ENCODE results near the gene NEUROD4.
"Not testable (repeated sequence)": the region's sequence is repeated elsewhere in the genome, so short reads cannot be mapped to it uniquely, and the experiment has no call there.

NEUROD4 gene, protein sequence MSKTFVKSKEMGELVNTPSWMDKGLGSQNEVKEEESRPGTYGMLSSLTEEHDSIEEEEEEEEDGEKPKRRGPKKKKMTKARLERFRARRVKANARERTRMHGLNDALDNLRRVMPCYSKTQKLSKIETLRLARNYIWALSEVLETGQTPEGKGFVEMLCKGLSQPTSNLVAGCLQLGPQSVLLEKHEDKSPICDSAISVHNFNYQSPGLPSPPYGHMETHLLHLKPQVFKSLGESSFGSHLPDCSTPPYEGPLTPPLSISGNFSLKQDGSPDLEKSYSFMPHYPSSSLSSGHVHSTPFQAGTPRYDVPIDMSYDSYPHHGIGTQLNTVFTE

DNA sequence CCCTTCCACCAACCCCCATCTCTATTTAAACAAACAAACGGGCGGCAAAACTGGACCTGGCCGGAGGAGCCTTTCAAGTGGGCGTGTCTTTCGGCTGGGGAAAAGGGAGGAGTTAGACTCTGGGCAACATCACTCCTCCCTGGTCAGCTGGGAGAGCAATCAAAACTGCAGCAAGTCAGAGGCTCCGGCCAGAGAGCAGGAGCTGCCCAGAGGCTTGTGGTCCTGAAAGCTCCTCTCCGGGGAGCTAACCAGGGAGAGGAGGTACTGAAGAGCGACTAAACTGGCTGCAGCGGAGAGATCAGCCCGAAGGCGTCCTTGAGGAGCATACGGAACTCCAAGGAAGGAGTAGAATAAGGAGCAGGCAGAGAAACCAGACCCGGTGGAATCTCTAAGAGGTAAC is at the start of gene NEUROD4:
Gene NEUROD4, plus strand, starts transcription at position 191 of the 400 bp plus-strand sequence. CDS start 6,466 bp downstream, outside the sequence.
- no peak for DNase-seq (ENCODE audit: low read depth in 3 of 3, low spot score in 1 of 3)

DNA sequence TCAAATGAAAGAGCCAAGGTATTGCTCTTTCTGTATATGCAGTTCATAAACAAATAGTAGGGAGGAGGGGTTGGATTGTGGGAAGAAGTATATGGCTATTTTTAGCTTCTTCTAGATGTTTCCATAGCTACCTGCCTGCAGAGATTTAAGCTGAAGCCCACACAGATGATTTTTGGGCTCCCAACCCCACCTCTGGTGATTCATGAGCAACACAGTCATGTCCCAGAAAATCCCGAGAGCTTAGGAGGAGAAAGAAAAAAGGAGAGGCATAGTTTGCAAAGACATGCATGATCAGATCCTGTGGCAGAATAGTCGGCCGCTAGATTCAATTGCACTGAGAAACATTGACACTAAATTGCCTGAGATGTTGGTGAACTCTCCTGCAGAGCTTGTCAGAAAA is 49.0 kb upstream of the NEUROD4 start:
- no peak for DNase-seq (ENCODE audit: low read depth in 3 of 3, low spot score in 1 of 3)

DNA sequence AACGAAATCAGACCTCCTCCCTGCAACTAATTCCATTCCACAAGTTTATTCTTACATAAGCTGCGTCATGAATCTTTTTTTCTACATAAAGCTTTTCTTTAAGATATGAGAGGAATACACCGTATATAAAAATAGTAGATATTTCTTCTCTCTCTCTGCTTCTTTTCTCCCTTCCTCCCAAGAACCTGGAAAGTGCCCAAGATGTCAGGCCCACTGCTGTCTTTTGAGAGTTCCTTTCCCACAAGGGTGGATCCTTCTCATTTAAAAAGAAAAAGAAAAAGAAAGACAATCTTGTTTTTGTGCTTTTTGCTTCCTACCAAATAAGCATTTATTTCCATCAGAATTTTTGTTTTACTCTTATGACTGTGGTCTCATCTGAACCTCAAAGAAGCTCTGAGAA is 46.2 kb upstream of the NEUROD4 start:
- no peak for DNase-seq (ENCODE audit: low read depth in 3 of 3, low spot score in 1 of 3)

DNA sequence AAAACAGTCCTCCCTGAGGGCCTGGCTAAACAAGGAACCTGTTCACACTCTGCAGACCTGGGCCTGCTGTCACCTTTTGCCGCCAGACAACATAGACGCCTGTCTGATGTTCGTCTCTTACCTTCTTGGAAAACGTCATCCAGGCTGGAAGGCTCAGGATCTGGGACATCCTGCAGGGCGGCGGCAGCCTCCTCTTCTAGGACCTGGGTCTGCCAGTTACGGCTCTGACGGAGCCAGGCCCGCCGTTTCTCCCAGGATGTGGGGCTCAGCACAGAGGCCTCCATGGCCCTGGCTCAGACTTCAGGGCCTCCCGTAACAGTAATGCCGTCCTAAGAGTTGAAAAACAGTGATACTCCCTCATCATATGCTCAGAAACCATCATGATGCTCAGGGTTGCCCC is 45.5 kb upstream of the NEUROD4 start:
- DNase-seq (ENCODE audit: low read depth in 3 of 3, low spot score in 1 of 3), result no peak

DNA sequence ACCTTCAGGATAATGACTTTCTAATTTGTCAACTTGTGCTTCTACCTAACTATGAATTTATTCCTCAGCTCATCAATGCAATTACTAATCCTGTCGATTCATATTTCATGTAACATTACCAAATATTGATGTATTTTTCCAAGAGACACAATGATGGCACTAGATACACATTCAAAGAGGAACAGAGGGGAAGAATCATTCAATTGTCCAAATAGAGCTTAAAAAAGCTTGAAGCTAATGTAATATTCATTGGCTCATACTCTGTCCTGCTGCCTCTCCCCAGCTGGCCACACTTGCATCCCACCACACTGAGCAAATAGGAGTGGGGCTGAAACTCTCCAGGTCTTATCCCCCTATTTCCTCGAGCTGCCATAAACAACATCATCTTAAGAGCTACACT is 44.5 kb upstream of the NEUROD4 start:
- no peak for DNase-seq (ENCODE audit: low read depth in 3 of 3, low spot score in 1 of 3)

DNA sequence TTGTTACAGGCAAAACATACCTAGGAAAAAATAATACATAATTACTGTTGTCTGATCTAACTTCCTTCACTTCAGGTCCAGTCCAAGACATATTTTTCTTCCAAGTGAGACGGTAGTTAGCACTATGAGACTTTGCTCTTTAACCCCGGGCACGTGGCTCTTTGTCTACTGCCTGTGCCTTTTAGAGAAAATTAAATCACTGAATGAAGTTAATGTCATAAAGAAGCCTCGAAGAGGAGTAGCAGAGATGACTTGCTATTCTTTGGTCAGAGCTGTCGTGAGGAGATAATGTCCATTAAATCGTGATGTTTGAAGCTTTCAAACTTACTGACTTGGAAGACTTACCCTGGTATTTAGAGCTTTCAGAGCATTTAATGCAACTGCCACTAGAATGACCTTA is 43.9 kb upstream of the NEUROD4 start:
- no peak for DNase-seq (ENCODE audit: low read depth in 3 of 3, low spot score in 1 of 3)

DNA sequence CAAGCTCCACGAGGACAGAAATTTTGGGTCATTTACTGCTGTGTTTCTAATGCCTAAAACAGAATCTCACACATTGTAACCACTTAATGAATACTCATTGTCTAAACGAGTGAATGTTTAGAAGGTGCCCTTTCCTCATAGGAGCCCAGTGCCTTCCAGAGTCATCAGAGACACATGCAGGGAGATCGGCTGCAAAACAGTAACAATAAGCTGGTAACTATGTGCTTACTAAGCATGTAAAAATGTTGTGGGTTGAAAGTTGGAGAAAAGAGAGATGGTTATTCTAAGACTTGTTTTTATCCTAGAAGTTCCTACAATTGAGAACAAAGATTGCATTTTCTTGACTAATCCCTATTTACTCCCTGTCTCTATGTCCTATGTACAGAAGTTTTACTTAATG is 42.6 kb upstream of the NEUROD4 start:
- DNase-seq (ENCODE audit: low read depth in 3 of 3, low spot score in 1 of 3), result no peak

DNA sequence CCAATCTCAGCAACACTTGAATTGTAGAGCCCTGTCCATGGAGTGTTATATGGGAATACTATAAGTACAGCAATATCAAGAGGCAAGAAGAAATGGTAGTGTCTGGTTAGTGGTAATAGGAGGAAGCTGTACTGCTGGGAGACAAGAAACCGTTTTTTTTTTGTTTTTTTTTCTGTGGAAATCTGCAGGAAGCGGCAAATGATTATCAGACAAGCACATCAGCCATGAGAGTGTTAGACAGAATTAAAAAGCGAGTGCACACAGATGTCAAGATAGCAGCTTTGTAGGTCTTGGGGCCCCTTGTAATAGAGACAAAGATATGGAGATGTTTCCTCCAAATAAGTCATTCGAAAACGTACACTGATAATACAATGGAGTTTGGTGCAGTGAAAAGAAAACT is 41.9 kb upstream of the NEUROD4 start:
- DNase-seq (ENCODE audit: low read depth in 3 of 3, low spot score in 1 of 3), result no peak

DNA sequence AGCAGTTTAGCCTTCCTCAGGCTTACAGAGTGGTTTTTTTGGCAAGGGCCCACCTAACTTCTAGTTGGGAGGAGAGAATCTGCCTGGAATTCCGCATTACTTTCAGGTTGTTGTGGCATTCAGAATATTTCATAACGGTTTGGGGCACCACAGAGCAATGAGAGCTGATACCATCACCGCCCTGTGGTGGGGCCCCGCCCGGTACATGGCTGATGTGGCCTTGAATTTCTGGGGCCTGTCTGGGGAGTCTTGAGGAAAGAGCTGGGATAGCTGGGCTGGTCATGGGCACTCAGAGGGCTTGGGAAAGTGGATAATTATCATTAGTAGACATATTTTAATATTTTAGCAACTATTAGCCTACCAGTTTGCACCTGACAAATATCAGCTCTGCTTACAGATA is 39.4 kb upstream of the NEUROD4 start:
- no peak for DNase-seq (ENCODE audit: low read depth in 3 of 3, low spot score in 1 of 3)

DNA sequence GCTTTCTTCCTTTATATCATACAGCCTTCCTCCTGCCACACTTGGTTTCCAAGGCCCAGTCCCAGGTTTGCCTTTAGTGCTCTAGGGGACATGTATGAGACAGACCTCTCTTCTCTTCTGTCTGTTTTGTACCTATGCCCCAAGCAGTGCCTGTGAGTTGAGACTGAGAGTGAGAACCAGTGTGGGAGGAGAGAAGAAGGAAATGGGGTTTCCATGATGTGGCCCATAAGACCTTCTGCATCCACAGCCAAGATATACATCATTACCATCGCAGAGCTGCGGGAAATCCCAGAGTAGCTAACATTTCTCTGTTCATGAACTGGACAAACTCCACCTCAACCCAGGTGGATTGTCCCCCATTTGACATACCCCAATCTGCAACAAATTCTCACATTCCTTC is 38.0 kb upstream of the NEUROD4 start:
- no peak for DNase-seq (ENCODE audit: low read depth in 3 of 3, low spot score in 1 of 3)

DNA sequence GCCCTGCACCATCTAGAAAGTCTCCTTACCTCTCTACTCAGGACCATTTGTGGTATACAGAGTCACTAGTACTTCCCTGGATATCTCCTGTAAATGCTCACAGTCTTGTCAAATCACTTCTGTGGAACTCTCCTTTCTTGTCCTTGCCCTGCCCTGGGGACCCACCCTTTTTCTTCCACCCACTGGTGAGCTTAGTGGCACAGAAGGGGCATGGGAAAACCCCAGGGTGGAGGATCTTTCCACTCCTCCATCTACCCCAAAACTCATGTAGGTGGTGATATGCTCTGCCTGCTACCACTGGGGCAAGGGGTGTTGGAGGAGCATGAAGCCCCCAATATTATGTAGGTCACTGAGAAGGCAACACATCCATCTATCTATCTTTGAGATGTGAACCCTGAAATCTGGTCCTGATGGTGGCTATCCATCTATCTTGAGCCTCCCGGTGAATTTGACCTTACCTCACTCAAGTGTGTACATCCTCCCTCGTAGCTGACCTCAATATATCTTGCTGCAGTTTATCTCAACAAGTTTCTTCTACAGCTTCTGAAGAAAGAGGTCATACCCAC is 36.2 kb upstream of the NEUROD4 start:
- no peak for DNase-seq (ENCODE audit: low read depth in 3 of 3, low spot score in 1 of 3)

DNA sequence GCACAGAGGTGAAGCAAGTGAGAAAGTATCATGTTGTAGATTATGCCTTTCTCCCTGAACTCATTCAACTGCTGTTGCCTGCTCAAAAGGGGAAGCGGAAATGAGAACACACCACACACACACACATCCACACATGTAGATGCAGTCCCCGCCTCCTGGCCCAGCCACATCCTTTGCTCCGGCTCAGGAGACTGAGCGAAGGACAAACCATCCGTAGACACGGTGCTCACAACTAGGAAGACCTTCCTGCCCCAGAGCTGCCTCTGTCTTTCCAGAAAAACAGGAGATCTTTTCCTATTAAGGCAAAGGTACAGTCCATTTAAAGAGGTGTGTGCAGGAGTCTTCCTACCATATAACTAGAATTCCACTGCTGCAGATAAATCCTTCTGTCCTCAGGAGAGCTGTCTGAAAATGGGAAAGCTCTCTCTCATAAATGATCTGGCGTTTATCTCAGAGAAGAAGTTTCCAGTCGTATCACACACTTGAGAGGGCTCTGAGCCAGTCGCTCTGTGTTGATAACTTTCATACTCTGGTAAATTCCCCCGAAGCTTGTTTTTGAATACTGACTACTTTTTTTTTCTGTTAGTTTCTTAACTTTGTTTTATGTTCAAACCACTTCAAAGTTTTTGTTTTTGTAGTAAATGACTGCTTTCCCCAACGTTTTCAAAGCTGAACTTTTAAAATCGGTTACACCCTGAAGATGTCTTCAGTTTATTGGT is 35.0 kb upstream of the NEUROD4 start, which contains the start of gene TESPA1:
Gene TESPA1, minus strand, starts transcription at position 105 of the 719 bp plus-strand sequence. CDS start 10,200 bp downstream, outside the sequence.
- DNase-seq (ENCODE audit: low read depth in 3 of 3, low spot score in 1 of 3), result peak; percentile 51 to 76 (median 67)

DNA sequence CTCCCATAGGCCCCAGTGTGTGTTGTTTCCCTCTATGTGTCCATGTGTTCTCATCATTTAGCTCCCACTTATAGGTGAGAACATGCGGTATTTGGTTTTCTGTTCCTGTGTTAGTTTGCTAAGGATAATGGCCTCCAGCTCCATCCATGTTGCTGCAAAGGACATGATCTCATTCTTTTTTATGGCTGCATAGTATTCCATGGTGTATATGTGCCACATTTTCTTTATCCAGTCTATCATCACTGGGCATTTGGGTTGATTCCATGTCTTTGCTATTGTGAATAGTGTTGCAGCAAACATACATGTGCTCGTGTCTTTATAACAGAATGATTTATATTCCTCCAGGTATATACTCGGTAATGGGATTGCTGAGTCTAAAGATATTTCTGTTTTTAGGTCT is 33.0 kb upstream of the NEUROD4 start:
- not testable (repeated sequence) for DNase-seq (ENCODE audit: low read depth in 3 of 3, low spot score in 1 of 3)

DNA sequence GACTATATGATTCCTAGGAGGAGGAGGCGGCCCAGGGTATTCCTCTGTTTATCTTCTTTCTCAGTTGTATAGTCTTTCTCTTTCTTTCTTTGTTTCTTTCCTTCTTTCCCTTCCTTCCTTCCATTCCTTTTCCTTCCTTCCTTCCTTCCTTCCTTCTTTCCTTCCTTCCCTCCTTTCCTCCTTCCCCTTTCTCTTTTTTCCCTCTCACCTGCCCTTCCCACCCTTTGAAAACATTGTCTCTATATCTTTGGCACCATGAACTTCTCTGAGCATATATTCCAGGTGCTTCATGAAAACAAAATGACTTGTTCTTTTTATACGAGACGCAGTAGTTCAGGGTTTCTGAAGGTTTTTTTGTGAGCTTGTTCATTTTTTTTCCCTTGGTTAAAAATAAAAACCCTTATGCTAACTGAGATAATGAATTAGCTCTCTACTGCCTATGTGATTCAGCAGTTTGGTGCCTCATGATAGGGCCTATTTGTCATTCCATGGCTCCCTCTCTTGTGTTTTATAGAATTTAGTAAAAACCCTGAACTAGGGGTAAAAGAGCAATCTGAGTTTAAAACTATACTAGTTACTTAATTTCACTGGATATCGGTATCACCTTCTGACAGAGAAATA is 32.1 kb upstream of the NEUROD4 start:
- DNase-seq (ENCODE audit: low read depth in 3 of 3, low spot score in 1 of 3), result no peak

DNA sequence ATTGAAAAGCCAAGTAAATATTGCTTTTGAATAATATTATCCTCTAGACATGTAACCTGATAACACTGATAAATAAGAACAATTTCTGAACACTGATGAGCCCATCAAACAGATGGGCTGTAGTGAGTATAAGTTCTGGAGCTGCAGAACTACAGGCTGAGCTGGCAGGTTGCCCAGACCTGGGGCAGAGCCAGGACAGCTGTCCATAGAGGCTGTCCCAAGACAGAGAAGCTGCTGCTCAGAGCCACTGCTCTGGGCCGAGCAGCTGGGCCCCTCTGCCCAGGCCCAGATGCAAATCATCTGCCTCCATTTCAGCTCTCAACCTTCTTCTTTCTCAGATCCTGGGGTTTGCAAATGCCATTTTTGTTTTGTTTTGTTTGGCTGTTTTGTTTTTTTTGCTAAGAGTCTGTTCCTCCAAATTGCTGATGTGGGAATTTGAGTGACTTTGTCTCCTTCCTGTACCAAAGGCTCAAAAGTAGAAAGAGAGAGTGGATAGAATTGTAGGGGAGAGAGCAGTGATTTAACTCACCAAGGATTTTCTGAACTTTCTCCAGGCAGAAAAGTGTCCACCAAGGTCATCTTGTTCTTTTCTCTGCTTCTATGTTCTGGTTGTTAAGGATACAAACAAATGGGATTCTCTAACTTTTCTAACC is 31.2 kb upstream of the NEUROD4 start:
- no peak for DNase-seq (ENCODE audit: low read depth in 3 of 3, low spot score in 1 of 3)

DNA sequence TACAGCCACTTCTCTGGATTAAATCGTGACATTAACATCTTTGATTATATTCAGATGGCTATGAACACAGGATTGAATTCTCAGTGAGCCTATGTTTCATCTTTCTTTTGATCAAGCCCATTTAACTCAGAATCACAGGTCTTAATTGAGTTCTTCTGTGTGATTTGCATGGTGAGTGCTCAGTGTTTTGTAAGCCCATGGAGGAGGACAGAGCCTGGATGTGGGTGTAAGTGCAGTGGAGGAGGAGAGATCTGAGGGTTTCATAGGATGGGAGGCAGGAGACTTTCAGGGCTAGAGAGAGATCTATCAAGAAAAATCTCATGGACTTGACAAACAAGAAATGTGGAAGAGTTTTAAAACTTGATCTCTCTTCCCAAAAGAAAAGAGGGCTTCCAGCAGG is 29.9 kb upstream of the NEUROD4 start:
- no peak for DNase-seq (ENCODE audit: low read depth in 3 of 3, low spot score in 1 of 3)

DNA sequence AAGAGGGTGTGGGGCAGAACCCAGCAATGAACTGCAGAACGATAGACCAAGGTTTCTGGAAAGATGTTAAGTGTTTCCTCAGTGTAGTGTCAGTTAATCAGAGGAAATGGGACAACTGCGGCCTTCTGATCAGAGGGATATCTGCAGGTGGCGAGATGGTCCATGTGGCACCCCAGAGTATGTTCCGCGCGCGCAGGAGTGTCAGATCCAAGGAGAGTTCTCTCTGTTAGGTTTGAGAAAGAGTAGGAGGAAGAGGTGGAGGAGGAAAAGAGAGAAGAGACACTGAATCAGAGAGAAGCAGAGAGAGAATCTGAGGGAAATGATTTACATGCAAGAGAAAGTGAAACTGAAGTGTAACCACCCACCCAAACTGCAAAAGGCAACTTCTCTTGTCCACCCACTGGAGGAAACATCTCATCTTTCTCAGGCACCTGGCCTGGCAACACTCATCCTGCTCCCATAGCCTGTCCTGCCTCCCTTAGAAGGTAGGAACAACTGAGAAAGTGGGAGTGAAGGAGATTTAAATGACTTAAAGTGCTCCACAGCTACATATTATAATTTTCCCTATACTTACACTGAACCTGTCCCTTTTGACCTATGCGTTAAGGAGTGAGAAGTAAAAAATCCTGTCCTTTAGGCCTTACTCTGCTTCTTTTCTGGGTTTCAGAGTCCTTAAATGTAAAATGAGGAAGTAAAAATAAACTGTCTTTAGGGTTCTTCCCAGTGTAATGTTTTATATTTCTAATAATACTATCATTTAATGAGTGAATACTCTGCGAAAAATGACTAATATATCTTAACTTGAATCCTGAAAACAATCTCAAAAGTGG is 28.4 kb upstream of the NEUROD4 start:
- DNase-seq (ENCODE audit: low read depth in 3 of 3, low spot score in 1 of 3), result no peak

DNA sequence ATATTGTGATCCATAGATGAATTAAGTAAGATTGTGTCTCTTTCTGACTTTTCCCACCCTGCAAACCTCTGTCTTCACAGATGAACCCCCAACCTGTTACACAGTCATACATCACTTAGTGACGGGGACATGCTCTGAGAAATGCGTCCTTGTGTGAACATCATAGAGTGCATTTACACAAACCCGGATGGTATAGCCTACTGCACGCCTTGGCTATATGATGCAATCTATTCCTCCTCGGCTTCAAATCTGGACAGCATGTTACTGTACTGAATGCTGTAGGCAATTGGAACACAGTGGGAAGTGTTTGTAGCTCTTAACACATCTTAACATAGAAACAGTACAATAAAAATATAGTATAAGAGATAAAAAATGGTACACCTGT is 27.8 kb upstream of the NEUROD4 start:
- no peak for DNase-seq (ENCODE audit: low read depth in 3 of 3, low spot score in 1 of 3)

DNA sequence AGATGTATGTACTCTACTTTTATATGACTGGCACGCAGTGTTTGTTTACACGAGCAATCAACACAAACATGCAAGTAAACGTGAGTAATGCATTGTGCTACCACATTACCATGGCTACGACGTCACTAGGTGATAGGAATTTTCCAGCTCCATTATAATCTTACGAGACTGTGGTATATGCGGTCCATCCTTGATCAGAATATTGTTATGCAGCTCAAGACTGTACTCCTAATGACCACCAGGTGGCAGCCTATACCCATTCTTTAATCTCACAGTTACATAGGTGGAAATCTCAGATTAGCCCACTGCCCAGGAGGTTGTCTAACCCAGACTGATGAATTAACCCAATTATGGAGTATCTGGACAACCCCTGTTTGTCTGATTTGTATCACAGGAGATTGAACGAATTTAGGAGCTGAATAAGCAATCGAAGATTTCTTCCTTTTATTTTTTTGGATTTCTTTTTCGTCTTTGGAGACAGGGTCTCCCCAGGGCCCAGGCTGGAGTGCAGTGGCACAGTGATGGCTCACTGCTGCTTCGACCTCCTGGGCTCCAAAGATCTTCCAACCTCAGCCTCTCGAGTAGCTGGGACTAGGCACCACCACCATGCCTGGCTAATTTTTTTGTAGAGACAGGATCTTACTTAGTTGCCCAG is 26.5 kb upstream of the NEUROD4 start:
- no peak for DNase-seq (ENCODE audit: low read depth in 3 of 3, low spot score in 1 of 3)

DNA sequence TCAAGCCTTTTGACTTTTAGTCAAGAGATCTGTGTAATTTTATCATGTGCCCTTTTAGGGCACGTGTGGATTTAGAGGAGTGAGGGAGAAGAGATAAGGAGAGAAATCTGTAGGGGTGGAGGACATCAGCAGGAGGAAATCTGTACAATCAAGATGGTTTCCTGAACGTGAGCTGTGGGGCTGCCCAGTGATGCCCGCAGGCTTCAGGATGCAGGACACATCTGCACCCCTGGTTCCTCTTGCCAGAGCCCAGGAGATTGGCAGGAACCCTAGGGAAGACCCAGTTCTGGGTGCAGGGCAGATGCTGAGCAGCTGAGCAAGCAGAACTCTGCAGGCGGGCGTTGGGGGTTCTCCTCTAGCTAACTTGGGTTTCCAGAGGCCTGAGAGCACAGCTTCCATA is 23.6 kb upstream of the NEUROD4 start:
- no peak for DNase-seq (ENCODE audit: low read depth in 3 of 3, low spot score in 1 of 3)
